GM18858 (cell line): ENCODE results near the gene KCNMB2.
A peak's percentile ranks its signal among the peaks of the same experiment; 100 is the strongest.

Experiments used
- ATAC-seq: cut with Tn5 transposase; IDR thresholded peaks from one replicate; pipeline ENCODE4 v1.9.1; 2021; ENCODE audit not compliant: unreplicated experiment

The KCNMB2 gene

GRCh38 chr3:178567611-178568010 lies 31.4 kb downstream of the KCNMB2 start:
- ATAC-seq = no peak

GRCh38 chr3:178568155-178568731 lies 32.0 kb downstream of the KCNMB2 start:
- no peak for ATAC-seq

DNA sequence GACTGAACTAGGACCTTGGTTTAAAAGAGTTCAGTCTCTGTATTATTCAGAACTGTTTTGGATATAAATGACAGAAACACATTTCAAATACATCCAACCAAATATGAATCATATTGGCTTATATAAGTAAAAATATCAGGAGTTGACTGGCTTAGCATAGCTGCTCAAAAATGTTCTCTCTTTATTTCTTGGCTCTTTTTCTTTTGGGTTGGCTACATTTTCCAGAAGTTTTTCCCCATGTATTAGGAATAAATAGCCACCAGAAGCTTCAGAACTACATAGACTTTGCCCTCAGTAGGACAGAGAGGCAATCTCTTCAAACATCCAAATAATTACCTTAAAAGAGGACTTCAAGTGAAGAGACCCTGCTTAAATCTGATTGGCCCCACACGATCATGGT lies 32.7 kb downstream of the KCNMB2 start:
- ATAC-seq = no peak

- no peak for ATAC-seq
Measured at GRCh38 chr3:178569826-178570225, 33.6 kb downstream of the KCNMB2 start.

DNA sequence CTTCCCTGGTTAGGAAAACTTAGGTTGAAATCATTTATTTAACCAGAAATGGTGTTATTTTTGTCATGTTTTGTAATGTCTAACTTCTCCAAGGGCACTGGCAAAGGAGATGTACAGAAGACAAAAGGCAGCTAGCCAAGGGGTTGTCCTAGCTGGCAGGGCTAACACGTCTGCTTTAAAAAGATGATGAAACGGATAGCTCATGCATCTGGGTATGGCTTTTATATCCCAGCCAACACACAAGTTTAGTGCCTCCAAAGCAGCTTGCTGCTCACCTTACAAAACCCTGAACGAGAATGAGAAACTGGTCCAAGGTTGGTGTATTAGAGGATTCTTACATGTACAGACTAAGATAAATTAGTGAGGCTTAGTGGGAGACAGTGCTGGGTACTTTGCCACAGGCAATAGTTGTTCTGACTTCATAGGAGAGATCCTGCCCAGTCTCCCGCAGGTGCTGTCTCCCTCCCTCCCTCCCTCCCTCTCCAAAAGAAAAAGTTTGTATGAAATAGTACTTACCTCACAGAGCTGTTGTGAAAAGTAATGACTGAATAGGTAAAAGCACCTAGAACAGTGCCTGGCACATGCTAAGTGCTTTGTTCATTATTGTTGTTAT lies 47.8 kb downstream of the KCNMB2 start:
- ATAC-seq = no peak

GRCh38 chr3:178584722-178585380 lies 48.6 kb downstream of the KCNMB2 start:
- ATAC-seq = no peak

- ATAC-seq = no peak
Measured at GRCh38 chr3:178585454-178585853, 49.2 kb downstream of the KCNMB2 start.

DNA sequence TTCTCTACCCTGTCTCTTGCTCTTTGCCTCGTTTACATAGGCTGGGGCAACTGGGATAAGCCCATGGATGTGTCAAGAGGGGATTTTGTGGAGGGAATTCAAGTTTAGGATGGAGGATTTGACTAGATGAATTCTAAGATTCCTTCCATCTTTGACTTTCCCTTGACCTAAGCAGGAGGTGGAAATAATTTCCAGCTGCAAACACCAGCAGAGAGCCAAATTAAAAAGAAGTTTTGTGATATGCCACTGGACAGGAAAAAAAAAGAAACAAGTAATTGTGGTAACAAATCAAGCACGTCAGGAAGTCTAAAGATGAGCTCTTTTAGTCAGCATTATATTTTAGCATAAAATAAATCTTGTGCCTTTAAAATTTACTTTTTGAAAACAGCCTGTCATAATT lies 49.8 kb downstream of the KCNMB2 start:
- no peak for ATAC-seq

DNA sequence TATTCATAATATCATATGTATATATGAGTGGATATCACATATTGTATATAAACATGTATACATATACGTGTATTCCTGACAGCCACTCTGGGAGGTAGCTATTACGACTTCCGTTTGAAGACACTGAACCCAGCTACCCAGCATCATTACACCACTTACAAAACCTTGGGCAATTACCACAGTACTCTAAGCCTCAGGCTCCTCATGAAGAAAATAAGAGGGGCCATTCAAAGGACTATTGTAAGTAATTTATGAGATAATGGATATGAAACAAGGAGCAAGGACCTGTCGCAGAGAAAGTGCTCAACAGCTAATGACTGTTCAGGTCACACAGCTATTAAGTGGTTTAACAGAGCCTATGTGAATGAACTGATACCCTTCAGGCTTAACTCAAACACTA lies 52.4 kb downstream of the KCNMB2 start:
- ATAC-seq = no peak

DNA sequence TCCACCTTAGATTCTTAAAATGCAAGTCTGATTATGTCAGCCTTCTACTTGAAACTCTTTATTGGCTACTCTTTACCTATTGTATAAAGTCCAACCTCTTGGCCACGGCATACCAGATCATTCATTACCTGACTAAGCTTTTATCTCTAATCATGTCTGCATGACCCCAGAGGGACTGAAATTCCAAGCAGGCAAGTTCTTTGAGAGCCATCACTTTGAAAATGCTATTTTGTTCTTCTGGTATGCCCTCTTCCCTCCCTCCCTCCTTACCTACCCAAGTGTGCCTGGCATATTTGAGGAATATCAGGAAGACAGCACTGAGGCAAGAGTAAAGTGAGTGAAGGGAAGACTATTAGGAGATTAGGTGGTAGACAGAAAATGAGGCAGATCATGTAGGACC lies 57.5 kb downstream of the KCNMB2 start:
- ATAC-seq = no peak

DNA sequence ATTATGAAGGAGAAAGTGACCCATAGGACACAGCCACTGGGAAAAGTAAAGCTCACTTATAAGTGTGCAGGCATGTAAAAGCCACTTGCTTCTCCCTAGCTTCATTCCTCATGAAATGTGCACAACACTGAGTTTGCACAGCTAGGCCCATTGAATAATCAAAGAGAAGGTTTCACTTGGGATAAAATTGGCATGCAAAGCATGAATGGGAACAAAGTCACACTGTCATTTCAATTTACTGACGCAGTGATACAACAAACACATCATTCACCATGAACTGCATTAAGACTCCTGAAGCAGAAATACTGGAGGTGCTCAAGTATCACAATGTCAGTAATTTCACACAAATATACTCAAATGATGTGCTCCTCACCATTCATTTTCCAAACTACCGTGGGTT lies 61.1 kb downstream of the KCNMB2 start:
- no peak for ATAC-seq

DNA sequence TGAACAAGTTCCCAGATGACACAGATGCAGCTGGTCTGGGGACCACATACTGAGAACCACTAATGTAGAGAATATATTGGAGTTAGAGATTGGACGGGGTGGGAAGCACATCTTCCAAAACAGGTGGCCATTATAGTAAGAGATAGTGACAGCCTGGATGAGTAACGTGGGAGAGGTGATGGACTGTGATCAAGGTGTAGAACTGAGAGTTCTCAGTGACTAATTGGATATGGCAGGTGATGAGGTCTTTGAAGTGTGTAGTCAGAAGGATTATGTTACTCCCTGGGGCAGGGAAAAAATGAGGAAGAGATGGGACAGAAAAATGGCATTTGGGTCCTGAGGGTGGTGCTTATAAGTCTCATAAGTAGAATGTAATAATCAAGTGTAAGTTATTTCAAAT lies 66.6 kb downstream of the KCNMB2 start:
- ATAC-seq = no peak

DNA sequence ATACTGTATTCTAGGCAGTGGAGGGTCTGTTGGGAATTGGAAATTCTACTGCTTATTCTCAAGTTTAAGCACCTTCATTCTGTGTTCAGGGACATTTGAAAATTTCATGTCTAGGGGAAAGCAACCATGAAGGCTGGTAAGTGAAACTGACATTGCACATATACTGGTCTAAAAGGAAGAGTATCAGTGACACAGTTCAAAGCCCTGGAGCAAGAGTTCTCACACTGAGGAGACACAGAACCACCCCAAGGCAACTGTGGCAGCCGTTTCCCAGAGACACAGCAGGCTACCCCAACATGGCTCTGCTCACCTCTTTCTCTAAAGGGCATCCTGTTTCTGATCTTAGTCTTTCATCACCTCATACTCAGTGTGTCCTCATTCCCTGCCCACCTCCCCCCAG lies 67.5 kb downstream of the KCNMB2 start:
- peak; percentile 56 for ATAC-seq

DNA sequence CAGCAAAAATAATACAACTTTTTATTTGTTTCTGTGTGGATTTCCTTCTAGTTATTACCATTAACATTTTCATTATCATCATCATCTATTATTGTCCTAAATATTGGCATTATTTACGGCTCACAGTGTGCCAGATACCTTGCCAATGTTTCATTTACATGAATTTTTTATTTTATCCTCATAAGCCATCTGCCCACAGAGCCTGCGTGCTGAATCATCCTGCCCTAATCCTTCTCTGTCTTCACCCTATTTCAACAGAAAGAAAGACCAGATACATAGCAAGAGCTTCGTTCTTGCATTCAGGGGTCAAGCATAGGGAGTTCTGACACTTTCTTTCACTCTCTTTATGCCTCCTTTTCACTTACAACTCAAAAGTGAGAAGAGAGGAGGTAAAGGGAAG lies 82.0 kb downstream of the KCNMB2 start:
- ATAC-seq = no peak

GRCh38 chr3:178618896-178619295 lies 82.7 kb downstream of the KCNMB2 start:
- ATAC-seq = no peak

DNA sequence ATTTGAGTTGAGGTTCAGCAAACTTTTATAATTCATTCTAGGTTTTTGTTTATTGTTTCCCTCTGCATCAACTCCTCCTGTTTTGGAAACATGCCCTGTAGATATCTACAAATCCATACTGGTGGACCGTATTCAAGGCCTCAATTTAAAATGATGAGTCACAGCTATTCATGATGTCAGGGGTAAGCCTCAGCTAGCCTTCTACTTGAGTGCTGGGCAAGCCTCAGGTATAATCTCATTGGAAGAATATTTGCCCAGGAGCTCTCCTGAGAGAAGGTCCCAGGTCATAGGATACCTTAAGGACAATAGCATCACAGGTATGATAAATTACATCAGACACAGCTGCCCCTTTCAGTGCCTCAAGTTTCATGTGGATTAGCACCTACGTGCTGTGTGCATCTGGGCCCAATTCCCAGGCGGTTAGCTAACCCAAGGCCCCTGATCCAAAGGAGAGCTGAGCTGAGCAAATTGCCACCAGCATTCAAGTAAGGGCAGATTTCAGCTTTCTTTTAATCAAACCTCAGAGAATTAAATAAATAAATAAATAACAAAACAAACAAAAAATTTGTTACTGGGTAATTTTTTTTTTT lies 87.5 kb downstream of the KCNMB2 start:
- ATAC-seq = no peak

GRCh38 chr3:178624276-178624675 lies 88.0 kb downstream of the KCNMB2 start:
- no peak for ATAC-seq

- no peak for ATAC-seq
Measured at GRCh38 chr3:178625053-178625600, 88.9 kb downstream of the KCNMB2 start.

DNA sequence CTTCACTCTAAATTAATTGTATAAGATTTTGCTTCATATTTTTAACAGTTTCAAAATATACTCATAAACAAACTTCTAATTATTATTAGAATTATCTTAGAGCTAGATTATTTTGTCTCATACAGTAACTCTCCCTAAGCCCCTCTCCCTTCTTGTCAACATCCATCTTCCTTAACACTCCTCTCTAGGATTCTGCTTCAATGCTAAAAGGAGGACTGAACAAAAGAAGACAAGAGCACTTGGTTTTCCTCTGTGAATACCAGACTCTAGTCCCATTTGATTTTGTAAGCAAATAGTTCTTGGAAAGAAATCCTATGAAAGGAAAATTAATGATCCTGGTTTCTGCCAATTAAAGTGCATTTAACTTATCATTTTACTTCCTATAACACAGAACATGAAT lies 91.8 kb downstream of the KCNMB2 start:
- no peak for ATAC-seq

GRCh38 chr3:178629430-178630178 lies 93.4 kb downstream of the KCNMB2 start:
- ATAC-seq = no peak

DNA sequence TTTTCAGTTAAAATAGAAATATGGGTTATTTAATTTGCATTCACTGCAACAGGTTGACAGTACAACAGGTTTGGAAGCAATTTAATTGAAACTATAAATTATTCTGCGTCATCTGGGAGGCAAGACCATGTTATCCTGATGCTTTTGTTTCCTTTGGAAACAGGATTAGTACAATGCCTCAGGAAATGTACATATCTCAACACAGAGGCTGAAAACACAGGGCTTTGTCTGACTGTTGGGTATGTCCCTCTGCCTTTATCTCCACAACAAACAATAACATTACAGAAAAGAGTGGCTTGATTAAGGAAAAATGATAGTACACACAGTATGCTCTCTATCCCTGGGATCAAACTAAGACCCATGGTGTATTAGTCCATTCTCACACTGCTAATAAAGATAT lies 95.7 kb downstream of the KCNMB2 start:
- ATAC-seq = no peak
